ENCODE data around the gene ABCC6.
A peak's percentile ranks its signal among the peaks of the same experiment; 100 is the strongest.
"Not testable (repeated sequence)": the region's sequence is repeated elsewhere in the genome, so short reads cannot be mapped to it uniquely, and the experiment has no call there.

Gene ABCC6

GRCh38 chr16:16204552-16204951, 18.7 kb downstream of the ABCC6 start:
- H3K4me1 ChIP-seq; H3K79me2 ChIP-seq; H3K4me3 ChIP-seq (ENCODE audit: low read depth, low read length); H3K36me3 ChIP-seq (ENCODE audit: control insufficient read depth, insufficient read depth, low read length); H3K27me3 ChIP-seq (ENCODE audit: control insufficient read depth, insufficient read depth, low read length); H3K9ac ChIP-seq; H3K27ac ChIP-seq; H3K4me2 ChIP-seq (ENCODE audit: low read length); H2AFZ ChIP-seq; H3K9me3 ChIP-seq (ENCODE audit: control insufficient read depth, low read length): not testable (repeated sequence)

- not testable (repeated sequence) for H2AFZ ChIP-seq
Measured at GRCh38 chr16:16203494-16203893, 19.8 kb downstream of the ABCC6 start.

GRCh38 chr16:16202400-16203143, 20.7 kb downstream of the ABCC6 start:
- not testable (repeated sequence) for H3K4me1 ChIP-seq; H3K79me2 ChIP-seq; H3K4me2 ChIP-seq (ENCODE audit: low read length); H3K9ac ChIP-seq; H3K27me3 ChIP-seq (ENCODE audit: control insufficient read depth, insufficient read depth, low read length); H3K4me3 ChIP-seq (ENCODE audit: low read depth, low read length); H2AFZ ChIP-seq; H3K9me3 ChIP-seq (ENCODE audit: control insufficient read depth, low read length); H3K36me3 ChIP-seq (ENCODE audit: control insufficient read depth, insufficient read depth, low read length)
- peak; percentile 53 for TF ChIP-seq CTCF (IDR thresholded peaks at IDR 0.05)
- peak overlapping the region; percentile 51 for H3K27ac ChIP-seq

More at GRCh38 chr16:16203494-16203893, 19.8 kb downstream of the ABCC6 start:
- H3K9ac ChIP-seq; H3K4me3 ChIP-seq (ENCODE audit: low read depth, low read length); H3K4me2 ChIP-seq (ENCODE audit: low read length); H3K36me3 ChIP-seq (ENCODE audit: control insufficient read depth, insufficient read depth, low read length); H3K79me2 ChIP-seq; H3K9me3 ChIP-seq (ENCODE audit: control insufficient read depth, low read length); H3K27me3 ChIP-seq (ENCODE audit: control insufficient read depth, insufficient read depth, low read length); H3K4me1 ChIP-seq; H3K27ac ChIP-seq: not testable (repeated sequence)

- H3K27me3 ChIP-seq (ENCODE audit: control insufficient read depth, insufficient read depth, low read length); H3K27ac ChIP-seq; H3K4me3 ChIP-seq (ENCODE audit: low read depth, low read length); H3K4me2 ChIP-seq (ENCODE audit: low read length); H3K79me2 ChIP-seq; H3K9ac ChIP-seq; H2AFZ ChIP-seq; H3K36me3 ChIP-seq (ENCODE audit: control insufficient read depth, insufficient read depth, low read length); H3K4me1 ChIP-seq; H3K9me3 ChIP-seq (ENCODE audit: control insufficient read depth, low read length): not testable (repeated sequence)
Measured at GRCh38 chr16:16201880-16202279, 21.4 kb downstream of the ABCC6 start.

GRCh38 chr16:16200391-16200790, 22.9 kb downstream of the ABCC6 start:
- H3K36me3 ChIP-seq (ENCODE audit: control insufficient read depth, insufficient read depth, low read length); H3K9me3 ChIP-seq (ENCODE audit: control insufficient read depth, low read length); H3K4me3 ChIP-seq (ENCODE audit: low read depth, low read length); H3K79me2 ChIP-seq; H3K27ac ChIP-seq; H3K4me2 ChIP-seq (ENCODE audit: low read length); H3K27me3 ChIP-seq (ENCODE audit: control insufficient read depth, insufficient read depth, low read length); H3K9ac ChIP-seq; H3K4me1 ChIP-seq; H2AFZ ChIP-seq: not testable (repeated sequence)

GRCh38 chr16:16199428-16199827, 23.9 kb downstream of the ABCC6 start:
- not testable (repeated sequence) for H3K36me3 ChIP-seq (ENCODE audit: control insufficient read depth, insufficient read depth, low read length); H3K79me2 ChIP-seq; H3K27ac ChIP-seq; H2AFZ ChIP-seq; H3K9ac ChIP-seq; H3K9me3 ChIP-seq (ENCODE audit: control insufficient read depth, low read length); H3K4me1 ChIP-seq; H3K4me2 ChIP-seq (ENCODE audit: low read length); H3K4me3 ChIP-seq (ENCODE audit: low read depth, low read length); H3K27me3 ChIP-seq (ENCODE audit: control insufficient read depth, insufficient read depth, low read length)

- Histone ChIP-seq H2AFZ (no peak overlapping the region), H3K4me2 (ENCODE audit: low read length) (no peak overlapping the region), H3K27ac (no peak overlapping the region), H3K27me3 (ENCODE audit: control insufficient read depth, insufficient read depth, low read length) (no peaks in the 10 kb centered on the region), H3K9ac (no peak overlapping the region), H3K4me3 (ENCODE audit: low read depth, low read length) (no peak overlapping the region), H3K36me3 (ENCODE audit: control insufficient read depth, insufficient read depth, low read length) (no peaks in the 10 kb centered on the region), H3K79me2 (no peaks in the 10 kb centered on the region), H3K9me3 (ENCODE audit: control insufficient read depth, low read length) (no peaks in the 10 kb centered on the region), H3K4me1 (no peaks in the 10 kb centered on the region)
- no peak for TF ChIP-seq CTCF (IDR thresholded peaks at IDR 0.05)
Measured at GRCh38 chr16:16197966-16198365, 25.3 kb downstream of the ABCC6 start.
